Mammary epithelial cell (primary cell): Measurements from ENCODE around the gene VPS33B.

Experiments
- CTCF ChIP-seq, 2 donors: IDR thresholded peaks in 1 of 2; conservative IDR thresholded peaks in 1 of 2; 2 replicates each; pipeline ENCODE4 v1.5.1; 2011 to 2012; ENCODE audit warnings: inconsistent platforms in 2 of 2, low read length in 2 of 2, mild to moderate bottlenecking in 2 of 2, control low read depth in 1 of 2, low read depth in 1 of 2; ENCODE audit not compliant: insufficient read depth in 1 of 2; ENCODE audit errors: extremely low read depth in 1 of 2
- EZH2 ChIP-seq: IDR thresholded peaks from 2 replicates; pipeline ENCODE4 v1.6.1; 2012; ENCODE audit warnings: low read length, inconsistent platforms, borderline replicate concordance

GRCh38 chr15:90994417-90995311, 27.7 kb downstream of the VPS33B start, which contains the start of gene PRC1:
- TF ChIP-seq EZH2 (no peak), CTCF (conservative IDR thresholded peaks at IDR 0.05 in 1 of 2, IDR thresholded peaks at IDR 0.05 in 1 of 2; ENCODE audit: extremely low read depth in 1 of 2, insufficient read depth in 1 of 2, low read depth in 1 of 2, low read length in 2 of 2) (no peak)
